Measurements from ENCODE around the gene USP11. TPM values are rescaled to one million over a fixed set of nuclear protein-coding genes. Genes with fewer than 3 reads are reported as not detected.

USP11 gene
- total and polyA plus RNA-seq, 2 of the 4 experiments (the other 2 are of a cell fraction), result 33.5 to 59.7 TPM

DNA sequence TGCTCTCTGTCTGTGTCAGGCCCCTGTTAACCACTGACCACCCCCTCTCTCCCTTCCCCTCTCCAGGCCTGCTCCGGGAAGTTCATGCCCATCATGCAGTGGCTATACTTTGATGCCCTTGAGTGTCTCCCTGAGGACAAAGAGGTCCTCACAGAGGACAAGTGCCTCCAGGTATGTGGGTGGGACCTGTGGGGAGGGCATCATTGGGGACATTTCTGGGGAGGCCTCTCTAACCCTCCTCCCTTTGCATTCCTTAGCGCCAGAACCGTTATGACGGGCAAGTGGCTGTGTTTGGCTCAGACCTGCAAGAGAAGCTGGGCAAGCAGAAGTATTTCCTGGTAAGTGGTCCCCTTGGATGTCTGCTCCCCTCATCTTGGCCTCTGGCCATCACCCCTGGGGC, 29.9 kb upstream of the USP11 start:
- dilution Hi-C loops (cut with HindIII; ENCODE audit: low sequenced_read_pairs, unreplicated experiment), result no loop called here

More for the DNA sequence above, 29.9 kb upstream of the USP11 start:
- intact Hi-C loops (cut with micrococcal nuclease) (no loop called here), in situ Hi-C loops (cut with MboI; ENCODE audit: low sequenced_read_pairs) (loop anchor here (25.0 kb wide), 1 partner anchor 434 kb away; the partner anchor contains the start of gene CFP)
- H2BK120ac ChIP-seq (ENCODE audit: low read depth, low read length), result no peak overlapping the region
- H3K4me3 ChIP-seq (ENCODE audit: insufficient read depth, low read depth, low read length), result no peak overlapping the region
- no peak overlapping the region for H3K14ac ChIP-seq (replicated peaks; ENCODE audit: low read depth, low read length)
- H3K79me1 ChIP-seq (ENCODE audit: low read depth in 1 of 2, low read length in 2 of 2), result peaks cover 39 to 58% of the 10 kb centered on the region in 2 experiments
- H2BK5ac ChIP-seq (ENCODE audit: low read depth, low read length, poor library complexity, severe bottlenecking), result no peak overlapping the region
- no peak overlapping the region for H2AK5ac ChIP-seq (ENCODE audit: low read depth, low read length)
- peaks cover 3% of the 10 kb centered on the region; the same call in 1 of the 2 replicates for H3K4me1 ChIP-seq (ENCODE audit: control insufficient read depth, insufficient read depth, low read length)
- no peak overlapping the region for H2AFZ ChIP-seq (replicated peaks; ENCODE audit: low read length, poor library complexity)
- TF ChIP-seq SMC3 (IDR thresholded peaks at IDR 0.05; ENCODE audit: low read depth, low read length) (no peak), MAFK (IDR thresholded peaks at IDR 0.05; ENCODE audit: low read depth, low read length) (no peak), BHLHE40 (IDR thresholded peaks at IDR 0.05; ENCODE audit: low read depth, low read length) (no peak), RFX5 (IDR thresholded peaks at IDR 0.05; ENCODE audit: low read depth, low read length) (no peak), RCOR1 (IDR thresholded peaks at IDR 0.05; ENCODE audit: insufficient replicate concordance, low read length) (no peak), FOS (IDR thresholded peaks at IDR 0.05; ENCODE audit: low read depth, low read length) (no peak), MXI1 (IDR thresholded peaks at IDR 0.05; ENCODE audit: borderline replicate concordance, low read depth, low read length) (no peak), NFE2L2 (IDR thresholded peaks at IDR 0.05; ENCODE audit: low read depth, low read length) (no peak), USF2 (IDR thresholded peaks at IDR 0.05; ENCODE audit: low read depth, low read length) (no peak), CHD1 (IDR thresholded peaks at IDR 0.05; ENCODE audit: low read depth, low read length) (no peak), RAD21 (IDR thresholded peaks at IDR 0.05; ENCODE audit: low read length) (no peak), MAZ (IDR thresholded peaks at IDR 0.05; ENCODE audit: borderline replicate concordance, low read depth, low read length) (no peak), CEBPB (IDR thresholded peaks at IDR 0.05; ENCODE audit: low read depth, low read length) (no peak), POLR2A (IDR thresholded peaks at IDR 0.05; ENCODE audit: low read depth, low read length) (no peak), ELK1 (IDR thresholded peaks at IDR 0.05; ENCODE audit: borderline replicate concordance, low read depth, low read length) (no peak)
- TF ChIP-seq, protein P1, sequence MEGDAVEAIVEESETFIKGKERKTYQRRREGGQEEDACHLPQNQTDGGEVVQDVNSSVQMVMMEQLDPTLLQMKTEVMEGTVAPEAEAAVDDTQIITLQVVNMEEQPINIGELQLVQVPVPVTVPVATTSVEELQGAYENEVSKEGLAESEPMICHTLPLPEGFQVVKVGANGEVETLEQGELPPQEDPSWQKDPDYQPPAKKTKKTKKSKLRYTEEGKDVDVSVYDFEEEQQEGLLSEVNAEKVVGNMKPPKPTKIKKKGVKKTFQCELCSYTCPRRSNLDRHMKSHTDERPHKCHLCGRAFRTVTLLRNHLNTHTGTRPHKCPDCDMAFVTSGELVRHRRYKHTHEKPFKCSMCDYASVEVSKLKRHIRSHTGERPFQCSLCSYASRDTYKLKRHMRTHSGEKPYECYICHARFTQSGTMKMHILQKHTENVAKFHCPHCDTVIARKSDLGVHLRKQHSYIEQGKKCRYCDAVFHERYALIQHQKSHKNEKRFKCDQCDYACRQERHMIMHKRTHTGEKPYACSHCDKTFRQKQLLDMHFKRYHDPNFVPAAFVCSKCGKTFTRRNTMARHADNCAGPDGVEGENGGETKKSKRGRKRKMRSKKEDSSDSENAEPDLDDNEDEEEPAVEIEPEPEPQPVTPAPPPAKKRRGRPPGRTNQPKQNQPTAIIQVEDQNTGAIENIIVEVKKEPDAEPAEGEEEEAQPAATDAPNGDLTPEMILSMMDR (conservative IDR thresholded peaks at IDR 0.05; ENCODE audit: low read depth, low read length), result no peak
- 100% methylated on average over 2 of the region's 4 CpGs; no CpG with 5 or more reads in 1 of the 2 experiments for WGBS, 2 experiments (ENCODE audit: extremely low coverage in 2 of 2, insufficient read length in 1 of 2)
- no peak overlapping the region for H3K27ac ChIP-seq (ENCODE audit: insufficient read depth, low read length)
- H4K8ac ChIP-seq (ENCODE audit: low read depth in 2 of 2, low read length in 2 of 2), result no peak overlapping the region
- ATAC-seq (ENCODE audit: low read depth) (no peak), DNase-seq (no peak)
- POLR2A ChIA-PET (ENCODE audit: unreplicated experiment), result no interaction called here
- no peak overlapping the region for H2BK20ac ChIP-seq (ENCODE audit: low read depth, low read length)
- no peak overlapping the region for H4K91ac ChIP-seq (ENCODE audit: insufficient read depth, low read depth, low read length)
- no peaks in the 10 kb centered on the region for H3K9me3 ChIP-seq (ENCODE audit: control insufficient read depth, insufficient read depth, low read length)
- CTCF ChIA-PET, result no interaction called here
- H3K4ac ChIP-seq (ENCODE audit: low read depth, low read length), result no peak overlapping the region
- H3K36me3 ChIP-seq (ENCODE audit: control insufficient read depth, insufficient read depth, low read length), result peaks cover 89% of the 10 kb centered on the region
- no peak overlapping the region for H3K9ac ChIP-seq (ENCODE audit: low read depth, low read length)
- H3K23ac ChIP-seq (ENCODE audit: low read depth, low read length), result no peak overlapping the region
- H4K20me1 ChIP-seq (ENCODE audit: insufficient read depth, low read length), result peaks cover 64% of the 10 kb centered on the region
- H3K18ac ChIP-seq (ENCODE audit: low read depth, low read length), result no peak overlapping the region
- TSS peak; percentile 67 for BruUV-seq (replicated peaks)
- no peak overlapping the region for H3K4me2 ChIP-seq (ENCODE audit: low read depth, low read length)
- H2AK9ac ChIP-seq (replicated peaks; ENCODE audit: low read depth, low read length, poor library complexity), result no peak overlapping the region
- no peak overlapping the region for H4K5ac ChIP-seq (ENCODE audit: low read depth, low read length)
- H2BK15ac ChIP-seq (ENCODE audit: low read depth, low read length), result no peak overlapping the region
- 0 out of 2 replicates have a peak, but pooled peaks cover 5% of the 10 kb centered on the region for H3K9me1 ChIP-seq (ENCODE audit: insufficient read depth, low read length)
- no peaks in the 10 kb centered on the region; the same call in 1 of the 2 replicates for H3K27me3 ChIP-seq (ENCODE audit: control insufficient read depth, insufficient read depth, low read length)
- H3K56ac ChIP-seq (ENCODE audit: extremely low read depth, insufficient read depth, low read length), result no peak overlapping the region

All from IMR-90 (cell line).